ENCODE measurements around the gene LTO1.

Gene LTO1

GRCh38 chr11:69635804-69636511 lies 39.2 kb downstream of the LTO1 start:
- no peak for TF ChIP-seq CTCF (IDR thresholded peaks at IDR 0.05; ENCODE audit: low read depth, low read length, missing control alignments)
- in situ Hi-C loops (cut with HindIII; ENCODE audit: low sequenced_read_pairs), result no loop called here
- H3K4me3 ChIP-seq (ENCODE audit: low read depth, low read length), result peak overlapping the region; percentile 14
- no peak for DNase-seq (ENCODE audit: low read depth)

- in situ Hi-C loops (cut with HindIII; ENCODE audit: low sequenced_read_pairs), result no loop called here
- no peak for TF ChIP-seq CTCF (IDR thresholded peaks at IDR 0.05; ENCODE audit: low read depth, low read length, missing control alignments)
- H3K4me3 ChIP-seq (ENCODE audit: low read depth, low read length), result no peak overlapping the region
- DNase-seq (ENCODE audit: low read depth), result no peak
Observed at GRCh38 chr11:69635195-69635594, 40.0 kb downstream of the LTO1 start.

- DNase-seq (ENCODE audit: low read depth), result no peak
- in situ Hi-C loops (cut with HindIII; ENCODE audit: low sequenced_read_pairs), result no loop called here
- H3K4me3 ChIP-seq (ENCODE audit: low read depth, low read length), result no peak overlapping the region
- no peak for TF ChIP-seq CTCF (IDR thresholded peaks at IDR 0.05; ENCODE audit: low read depth, low read length, missing control alignments)
Observed at GRCh38 chr11:69634590-69634989, 40.6 kb downstream of the LTO1 start.

- in situ Hi-C loops (cut with HindIII; ENCODE audit: low sequenced_read_pairs), result no loop called here
- no peak for DNase-seq (ENCODE audit: low read depth)
- H3K4me3 ChIP-seq (ENCODE audit: low read depth, low read length), result no peak overlapping the region
- no peak for TF ChIP-seq CTCF (IDR thresholded peaks at IDR 0.05; ENCODE audit: low read depth, low read length, missing control alignments)
Observed at GRCh38 chr11:69634069-69634468, 41.1 kb downstream of the LTO1 start.

- in situ Hi-C loops (cut with HindIII; ENCODE audit: low sequenced_read_pairs), result no loop called here
- H3K4me3 ChIP-seq (ENCODE audit: low read depth, low read length), result no peak overlapping the region
- no peak for TF ChIP-seq CTCF (IDR thresholded peaks at IDR 0.05; ENCODE audit: low read depth, low read length, missing control alignments)
- DNase-seq (ENCODE audit: low read depth), result no peak
Observed at GRCh38 chr11:69632900-69633299, 42.3 kb downstream of the LTO1 start.

GRCh38 chr11:69630424-69630823 lies 44.7 kb downstream of the LTO1 start:
- in situ Hi-C loops (cut with HindIII; ENCODE audit: low sequenced_read_pairs), result no loop called here
- TF ChIP-seq CTCF (IDR thresholded peaks at IDR 0.05; ENCODE audit: low read depth, low read length, missing control alignments), result no peak
- DNase-seq (ENCODE audit: low read depth), result no peak
- H3K4me3 ChIP-seq (ENCODE audit: low read depth, low read length), result no peak overlapping the region
